HFFc6 (cell line): ENCODE measurements around the gene WFIKKN2. TPM values are rescaled to one million over a fixed set of nuclear protein-coding genes. Genes with fewer than 3 reads are reported as not detected.
A peak's percentile ranks its signal among the peaks of the same experiment; 100 is the strongest.

Experiments
- DNase-seq: peaks from one replicate; pipeline ENCODE4 v3.0.0-alpha.2; 2018
- H3K27ac Mint-ChIP-seq: 2 replicates; pipeline ENCODE4 v1.8.0; 2020; ENCODE audit warnings: mild to moderate bottlenecking, mixed read lengths
- H3K27me3 Mint-ChIP-seq: 2 replicates; pipeline ENCODE4 v1.8.0; 2021; ENCODE audit warnings: mild to moderate bottlenecking, moderate library complexity, mixed read lengths; ENCODE audit not compliant: insufficient read depth
- H3K36me3 Mint-ChIP-seq: 2 replicates; pipeline ENCODE4 v1.8.0; 2021; ENCODE audit warnings: low read depth, mixed read lengths
- H3K4me1 Mint-ChIP-seq: 2 replicates; pipeline ENCODE4 v1.8.0; 2020; ENCODE audit warnings: low read depth, mixed read lengths
- H3K4me3 Mint-ChIP-seq: 2 replicates; pipeline ENCODE4 v1.8.0; 2020; ENCODE audit warnings: mild to moderate bottlenecking, moderate library complexity, mixed read lengths
- H3K9me3 Mint-ChIP-seq: 2 replicates; pipeline ENCODE4 v1.8.0; 2020; ENCODE audit warnings: mild to moderate bottlenecking, mixed read lengths
- total RNA-seq, 6 experiments: library from RNA; stranded (reverse); fragmentation: NEBNext Ultra II Directional; extraction: Animal tissue kit (Norgen Biotek cat#: 25700); gene quantifications; 2 replicates in 1 of 6; 3 replicates in 5 of 6; pipeline ENCODE4 v1.2.3, GENCODE V29; 2021
- TF ChIP-seq, protein P1 (sequence below): fragments of 200-600 bp; sonication (generic); IDR thresholded peaks from 2 replicates; pipeline ENCODE4 v1.5.0; 2021; ENCODE audit warnings: antibody characterized with exemption, mild to moderate bottlenecking

Gene WFIKKN2
- total RNA-seq, 6 experiments from 2014 or later: 0.05 to 0.07 (median 0.05) TPM; not detected in 3

GRCh38 chr17:50863221-50863843 is 27.9 kb downstream of the WFIKKN2 start:
- peak overlapping the region; percentile 36; the same call in 1 of the 2 replicates for H3K27ac Mint-ChIP-seq
- peaks cover 6% of the 10 kb centered on the region; the same call in 1 of the 2 replicates for H3K27me3 Mint-ChIP-seq
- H3K4me1 Mint-ChIP-seq: peaks cover 35% of the 10 kb centered on the region
- peak overlapping the region; percentile 100 for H3K4me3 Mint-ChIP-seq
- TF ChIP-seq, protein P1, sequence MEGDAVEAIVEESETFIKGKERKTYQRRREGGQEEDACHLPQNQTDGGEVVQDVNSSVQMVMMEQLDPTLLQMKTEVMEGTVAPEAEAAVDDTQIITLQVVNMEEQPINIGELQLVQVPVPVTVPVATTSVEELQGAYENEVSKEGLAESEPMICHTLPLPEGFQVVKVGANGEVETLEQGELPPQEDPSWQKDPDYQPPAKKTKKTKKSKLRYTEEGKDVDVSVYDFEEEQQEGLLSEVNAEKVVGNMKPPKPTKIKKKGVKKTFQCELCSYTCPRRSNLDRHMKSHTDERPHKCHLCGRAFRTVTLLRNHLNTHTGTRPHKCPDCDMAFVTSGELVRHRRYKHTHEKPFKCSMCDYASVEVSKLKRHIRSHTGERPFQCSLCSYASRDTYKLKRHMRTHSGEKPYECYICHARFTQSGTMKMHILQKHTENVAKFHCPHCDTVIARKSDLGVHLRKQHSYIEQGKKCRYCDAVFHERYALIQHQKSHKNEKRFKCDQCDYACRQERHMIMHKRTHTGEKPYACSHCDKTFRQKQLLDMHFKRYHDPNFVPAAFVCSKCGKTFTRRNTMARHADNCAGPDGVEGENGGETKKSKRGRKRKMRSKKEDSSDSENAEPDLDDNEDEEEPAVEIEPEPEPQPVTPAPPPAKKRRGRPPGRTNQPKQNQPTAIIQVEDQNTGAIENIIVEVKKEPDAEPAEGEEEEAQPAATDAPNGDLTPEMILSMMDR: peak; percentile 76
- peaks cover 42% of the 10 kb centered on the region for H3K36me3 Mint-ChIP-seq
- DNase-seq: peak; percentile 23
- peaks cover 4% of the 10 kb centered on the region for H3K9me3 Mint-ChIP-seq

GRCh38 chr17:50863931-50864330 is 28.5 kb downstream of the WFIKKN2 start:
- Mint-ChIP-seq H3K4me1 (peaks cover 41% of the 10 kb centered on the region), H3K27me3 (peaks cover 6% of the 10 kb centered on the region; the same call in 1 of the 2 replicates), H3K27ac (peak overlapping the region; percentile 97; the same call in 1 of the 2 replicates), H3K9me3 (peaks cover 4% of the 10 kb centered on the region), H3K36me3 (peaks cover 42% of the 10 kb centered on the region), H3K4me3 (peak overlapping the region; percentile 100)
- TF ChIP-seq, protein P1: no peak
- no peak for DNase-seq

- peaks cover 42% of the 10 kb centered on the region for H3K36me3 Mint-ChIP-seq
- H3K27me3 Mint-ChIP-seq: peaks cover 6% of the 10 kb centered on the region; the same call in 1 of the 2 replicates
Measured at GRCh38 chr17:50864747-50865059, 29.3 kb downstream of the WFIKKN2 start.

DNA sequence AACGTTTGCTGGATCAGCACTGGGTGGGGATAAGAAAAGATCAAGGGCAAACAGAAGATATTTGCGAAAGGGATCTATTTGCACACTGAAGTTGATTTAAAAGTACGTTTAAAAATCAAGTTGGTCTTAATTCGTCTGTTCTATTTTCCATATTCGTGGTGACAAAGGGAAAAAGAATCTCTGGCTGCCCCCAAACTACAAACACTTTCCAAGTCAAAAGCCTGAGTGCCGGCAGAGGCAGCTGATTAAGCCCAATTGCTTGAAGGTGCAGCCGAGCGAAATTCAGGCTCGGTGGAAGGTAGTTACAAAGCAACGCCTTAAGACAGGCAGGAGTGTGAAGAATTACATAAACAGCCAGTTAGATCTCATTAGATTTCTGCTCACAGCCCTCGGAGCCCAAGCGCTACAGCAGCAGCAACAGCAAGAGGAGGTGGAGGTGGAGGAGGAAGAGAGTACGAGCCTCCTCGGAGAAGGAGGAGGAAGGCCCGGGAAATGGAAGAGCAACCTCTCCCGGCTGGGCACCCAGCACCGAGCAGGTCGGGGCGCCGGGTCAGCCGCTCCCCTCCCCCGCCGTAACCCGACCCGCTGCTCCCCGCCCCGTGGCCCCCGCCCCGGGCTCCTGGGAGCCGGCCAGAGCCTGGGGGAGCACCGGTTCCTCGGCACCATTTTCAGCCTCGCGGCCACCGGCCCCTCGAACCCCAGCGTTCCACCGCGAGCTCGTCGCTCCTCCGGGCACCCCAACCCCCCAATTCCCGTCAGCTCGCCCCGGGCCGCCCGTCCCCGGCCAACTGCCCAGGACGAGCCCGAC is 29.9 kb downstream of the WFIKKN2 start:
- peak; percentile 10 for DNase-seq
- TF ChIP-seq, protein P1: no peak
- peak overlapping the region; percentile 97 for H3K27ac Mint-ChIP-seq
- peaks cover 41% of the 10 kb centered on the region for H3K4me1 Mint-ChIP-seq
- peaks cover 4% of the 10 kb centered on the region for H3K9me3 Mint-ChIP-seq
- H3K4me3 Mint-ChIP-seq: peak overlapping the region; percentile 100
- H3K27me3 Mint-ChIP-seq: peaks cover 6% of the 10 kb centered on the region; the same call in 1 of the 2 replicates
- H3K36me3 Mint-ChIP-seq: peaks cover 42% of the 10 kb centered on the region

More at GRCh38 chr17:50864747-50865059, 29.3 kb downstream of the WFIKKN2 start:
- no peak for DNase-seq
- peaks cover 4% of the 10 kb centered on the region for H3K9me3 Mint-ChIP-seq
- peaks cover 41% of the 10 kb centered on the region for H3K4me1 Mint-ChIP-seq
- TF ChIP-seq, protein P1: no peak
- H3K27ac Mint-ChIP-seq: peak overlapping the region; percentile 97
- peak overlapping the region; percentile 100 for H3K4me3 Mint-ChIP-seq

- TF ChIP-seq, protein P1: no peak
- peaks cover 41% of the 10 kb centered on the region for H3K4me1 Mint-ChIP-seq
- H3K27ac Mint-ChIP-seq: peak overlapping the region; percentile 95
- DNase-seq: no peak
- peaks cover 4% of the 10 kb centered on the region for H3K9me3 Mint-ChIP-seq
- H3K36me3 Mint-ChIP-seq: peaks cover 40% of the 10 kb centered on the region
- H3K27me3 Mint-ChIP-seq: peaks cover 6% of the 10 kb centered on the region; the same call in 1 of the 2 replicates
- peak overlapping the region; percentile 100 for H3K4me3 Mint-ChIP-seq
Measured at GRCh38 chr17:50865868-50866260, 30.5 kb downstream of the WFIKKN2 start.
